ENCODE data around the gene SRMS.

- TF ChIP-seq CTCF (IDR thresholded peaks at IDR 0.05; ENCODE audit: low read length) (no peak), EZH2 (optimal IDR thresholded peaks at IDR 0.05; ENCODE audit: low read depth, low read length) (no peak), EZH2phosphoT487 (IDR thresholded peaks at IDR 0.05; ENCODE audit: low read length) (no peak)
These were observed 20.0 kb upstream of the SRMS start for GRCh38 chr20:63567386-63568169.

Measured in MM.1S (cell line).